Activated CD4-positive, alpha-beta T cell treated with anti-CD3 and anti-CD28 coated beads, Interleukin-2, Interleukin-4, amounts not matched to agents 100 ng/mL and 50 ng/mL, durations not matched to agents 16 hours and 8 hours (primary cell): ENCODE data around the gene TEFM.
A peak's percentile ranks its signal among the peaks of the same experiment; 100 is the strongest.
"Not testable (repeated sequence)": the region's sequence is repeated elsewhere in the genome, so short reads cannot be mapped to it uniquely, and the experiment has no call there.

Experiments
- DNase-seq: peaks from one replicate; pipeline ENCODE4 v3.0.0-alpha.2; 2020; ENCODE audit warnings: low spot score

TEFM gene, protein sequence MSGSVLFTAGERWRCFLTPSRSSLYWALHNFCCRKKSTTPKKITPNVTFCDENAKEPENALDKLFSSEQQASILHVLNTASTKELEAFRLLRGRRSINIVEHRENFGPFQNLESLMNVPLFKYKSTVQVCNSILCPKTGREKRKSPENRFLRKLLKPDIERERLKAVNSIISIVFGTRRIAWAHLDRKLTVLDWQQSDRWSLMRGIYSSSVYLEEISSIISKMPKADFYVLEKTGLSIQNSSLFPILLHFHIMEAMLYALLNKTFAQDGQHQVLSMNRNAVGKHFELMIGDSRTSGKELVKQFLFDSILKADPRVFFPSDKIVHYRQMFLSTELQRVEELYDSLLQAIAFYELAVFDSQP

DNA sequence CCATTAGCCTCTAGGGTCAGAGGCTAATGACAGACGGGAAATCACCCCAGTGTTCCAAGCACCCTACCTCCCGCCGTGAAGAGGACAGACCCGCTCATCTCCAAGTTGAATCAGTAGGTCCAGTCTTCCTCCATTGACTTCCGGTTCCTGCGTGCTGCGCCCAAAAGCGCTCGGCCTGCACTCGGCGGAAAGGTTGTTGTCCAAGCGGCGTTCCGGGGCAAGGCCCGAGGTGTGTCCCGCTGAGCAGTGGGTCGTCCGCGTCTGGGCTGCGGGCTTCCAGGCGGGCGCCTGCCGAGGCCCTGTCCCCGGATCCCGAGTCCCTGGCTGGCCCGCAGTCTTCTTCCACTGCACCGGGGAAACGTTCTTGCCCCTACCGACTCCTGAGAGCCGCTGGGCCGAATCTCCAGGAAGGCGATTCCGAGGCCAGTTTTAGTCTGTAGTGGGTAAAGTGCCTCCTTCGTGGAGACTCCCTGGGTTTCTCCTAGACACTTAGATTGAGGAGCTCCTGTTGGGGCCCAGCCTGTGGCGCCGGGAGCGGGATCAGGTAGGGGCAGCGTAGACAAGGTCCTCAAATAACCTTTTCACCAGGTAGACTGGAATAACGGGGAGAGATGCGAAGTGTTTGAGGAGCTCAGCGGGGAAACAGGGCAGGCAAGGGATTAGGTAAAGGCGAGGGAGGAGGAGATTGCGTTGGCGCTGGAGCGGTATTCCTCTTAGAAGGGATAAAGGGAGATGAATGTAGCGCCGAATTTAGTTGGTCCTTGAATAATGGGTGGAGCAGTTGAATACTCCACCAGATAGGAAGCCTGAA, at the start of gene TEFM:
TSS of gene TEFM (minus strand) at position 138 of the 811 bp plus-strand sequence. CDS start at position 98, 40 bp downstream.
- peak; percentile 94 for DNase-seq

DNA sequence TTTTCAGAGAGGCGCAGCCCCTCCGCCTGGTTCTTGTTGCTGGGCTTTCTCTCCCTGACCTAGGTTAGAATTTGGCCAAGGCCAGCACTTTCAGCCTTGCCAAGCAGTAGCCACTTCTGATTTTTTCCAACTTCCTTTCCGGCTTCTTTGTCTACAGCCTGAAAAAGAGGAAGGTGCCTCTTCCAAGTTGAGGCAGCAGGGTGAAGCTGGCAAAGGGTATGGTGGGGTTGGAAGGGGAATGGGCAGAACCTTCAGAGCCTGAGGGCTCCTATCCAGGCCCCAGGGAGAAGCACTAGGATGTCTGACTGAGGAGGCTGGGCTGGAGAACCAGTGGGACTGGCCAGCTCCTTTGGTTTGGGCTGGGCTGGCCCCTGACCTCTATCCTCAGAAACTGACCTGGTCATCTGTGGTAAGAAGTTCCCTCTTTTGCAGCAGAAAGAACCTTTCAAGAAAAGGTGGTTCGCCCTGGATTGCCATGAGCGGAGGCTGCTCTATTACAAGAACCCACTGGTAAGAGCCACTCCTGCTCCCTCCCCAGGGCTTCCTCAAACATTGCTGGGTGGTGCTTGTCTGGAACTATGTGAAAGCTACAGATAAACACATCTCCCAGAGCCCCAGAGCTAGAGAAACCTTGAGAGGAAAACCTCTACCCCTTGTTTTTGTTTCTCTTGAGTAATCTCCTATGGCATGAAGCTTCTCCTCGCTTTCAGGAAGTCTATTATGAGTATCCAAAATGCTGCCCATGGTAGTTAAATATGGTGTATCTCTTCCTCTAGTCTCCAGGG, 48.2 kb upstream of the TEFM start:
- DNase-seq: no peak

DNA sequence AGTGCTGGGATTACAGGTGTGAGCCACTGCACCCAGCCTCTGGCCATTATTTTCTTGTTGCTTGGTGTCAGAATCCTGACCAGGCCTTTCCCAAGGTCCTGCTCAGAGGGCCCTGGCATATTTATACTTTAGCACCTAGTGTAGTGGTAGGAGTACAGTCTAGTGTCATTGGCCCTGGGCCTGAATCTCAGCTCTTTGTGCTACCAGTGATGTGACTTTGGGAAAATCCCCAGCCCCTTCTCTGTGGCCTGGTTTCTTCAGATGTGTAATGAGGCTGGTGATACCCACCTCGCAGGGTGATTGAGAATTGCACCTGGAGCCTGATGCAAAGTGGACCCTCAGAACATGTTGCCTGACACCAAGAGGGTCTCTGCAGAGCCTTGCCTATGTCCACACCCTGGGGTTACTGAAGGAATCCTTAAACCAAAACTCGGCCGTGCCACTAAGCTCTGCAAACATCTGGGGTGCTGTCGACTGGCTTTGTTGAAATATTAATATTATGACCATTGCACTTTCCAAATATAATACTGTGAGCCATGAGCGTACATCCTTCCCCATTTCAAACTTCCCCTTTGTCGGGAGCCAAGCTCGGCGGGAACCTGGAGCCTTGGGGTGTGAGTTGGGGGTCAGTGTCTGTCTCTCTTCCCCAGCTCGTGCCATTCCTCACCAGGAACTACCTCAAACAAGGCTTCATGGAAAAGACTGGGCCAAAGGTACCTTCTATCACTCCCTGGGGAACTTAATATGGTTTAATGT, 46.8 kb upstream of the TEFM start:
- no peak for DNase-seq

DNA sequence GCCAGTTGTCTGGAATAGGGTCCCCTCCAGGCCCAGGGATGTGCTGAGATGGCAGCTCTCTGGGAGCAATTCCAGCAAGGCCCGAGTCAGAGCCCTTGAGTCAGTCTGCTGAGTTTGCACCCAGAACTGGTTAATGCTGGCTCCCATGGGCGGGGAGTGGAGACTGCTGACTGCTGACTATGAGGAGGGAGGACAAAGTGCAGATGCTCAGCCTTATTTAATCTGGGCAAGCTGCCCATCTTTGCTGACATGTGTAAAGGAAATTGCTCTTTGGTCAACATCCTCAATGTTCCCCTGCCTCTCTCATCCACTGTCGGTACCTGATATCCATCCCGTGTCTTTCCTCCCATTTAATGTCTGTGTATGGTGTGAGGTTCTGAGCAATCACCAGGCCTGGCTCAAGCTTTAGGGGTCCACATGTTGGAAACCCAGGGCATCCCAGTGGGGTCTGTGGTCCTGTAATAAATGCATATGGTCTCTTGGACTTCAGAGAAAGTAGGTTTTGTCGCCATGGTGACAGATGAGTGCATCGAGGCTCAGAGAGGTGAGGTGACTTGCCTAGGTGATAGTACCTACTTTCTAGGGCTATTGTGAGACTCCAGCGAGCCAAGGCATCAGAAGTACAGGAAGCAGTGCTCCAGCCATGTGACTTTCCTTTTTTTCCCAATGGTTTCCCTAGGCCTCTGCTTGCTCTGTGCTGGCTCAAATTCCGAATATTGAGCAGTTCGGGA, 44.8 kb upstream of the TEFM start:
- no peak for DNase-seq

DNA sequence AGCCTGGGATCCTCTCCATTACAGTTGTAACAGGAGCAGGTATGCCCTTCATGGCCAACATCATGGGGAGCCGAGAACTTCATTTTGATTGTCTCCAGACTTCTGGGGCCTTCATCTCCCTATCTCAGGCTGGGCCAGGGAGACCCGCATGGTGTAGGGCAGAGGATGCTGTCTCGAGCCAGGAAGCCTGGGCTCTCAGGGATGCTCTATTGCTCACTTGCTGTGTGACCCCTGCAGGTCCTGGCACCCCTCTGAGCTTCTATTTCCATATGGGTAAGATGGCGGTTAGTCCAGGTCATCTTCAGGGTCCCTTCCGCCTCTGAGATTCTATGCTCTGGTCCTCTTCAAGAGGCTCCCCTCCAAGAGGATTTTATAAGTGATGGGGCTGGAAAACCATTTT, 44.2 kb upstream of the TEFM start:
- DNase-seq: no peak

DNA sequence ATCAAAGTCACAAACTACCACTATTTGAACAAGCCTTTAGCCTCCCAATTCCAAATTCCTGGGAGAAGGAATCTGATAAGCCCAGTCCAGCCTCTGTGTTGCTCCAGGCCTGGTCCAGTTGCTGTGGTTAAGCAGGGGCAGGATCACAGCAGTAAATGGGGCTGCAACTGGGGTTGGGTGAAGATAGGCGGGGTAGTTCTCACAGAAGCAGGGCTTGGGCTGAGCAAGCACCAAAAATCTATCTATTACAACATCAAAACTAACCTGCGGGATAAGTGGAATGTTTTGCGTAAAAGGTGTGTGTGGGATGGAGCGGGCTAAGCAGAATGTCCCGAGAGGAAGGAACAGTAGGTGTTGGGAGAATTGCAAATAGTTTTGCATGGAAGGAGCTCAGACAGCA, 41.8 kb upstream of the TEFM start:
- no peak for DNase-seq

DNA sequence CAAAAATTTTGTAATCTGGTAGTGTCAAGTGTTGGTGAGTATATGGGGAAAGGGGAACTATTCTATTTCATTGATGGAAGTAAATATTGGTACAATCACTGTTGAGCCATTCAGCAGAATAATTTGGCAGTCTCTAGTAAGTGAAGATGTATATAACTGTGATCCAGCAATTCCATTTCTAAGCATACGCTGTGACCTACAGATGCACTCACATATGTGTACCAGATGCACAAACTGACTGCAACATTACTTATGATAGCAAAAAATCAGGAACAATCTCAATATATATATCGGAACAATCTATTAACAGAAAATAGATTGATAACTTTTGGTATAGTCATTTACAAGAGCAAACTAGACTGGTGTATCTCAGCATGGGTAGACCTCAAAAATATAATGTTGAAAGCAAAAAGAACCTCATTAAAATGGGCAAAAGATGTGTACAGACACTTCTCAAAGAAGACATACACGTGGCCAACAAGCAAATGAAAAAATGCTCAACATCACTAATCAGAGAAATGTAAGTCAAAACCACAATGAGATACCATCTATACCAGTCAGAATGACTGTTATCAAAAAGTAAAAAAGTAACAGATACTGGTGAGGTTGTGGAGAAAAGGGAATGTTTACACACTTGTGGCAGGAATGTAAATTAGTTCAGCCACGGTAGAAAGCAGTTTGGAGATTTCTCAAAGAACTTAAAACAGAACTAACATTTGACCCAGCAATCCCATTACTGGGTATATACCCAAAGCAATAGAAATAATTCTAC, 36.5 kb upstream of the TEFM start:
- peak; percentile 11 for DNase-seq

DNA sequence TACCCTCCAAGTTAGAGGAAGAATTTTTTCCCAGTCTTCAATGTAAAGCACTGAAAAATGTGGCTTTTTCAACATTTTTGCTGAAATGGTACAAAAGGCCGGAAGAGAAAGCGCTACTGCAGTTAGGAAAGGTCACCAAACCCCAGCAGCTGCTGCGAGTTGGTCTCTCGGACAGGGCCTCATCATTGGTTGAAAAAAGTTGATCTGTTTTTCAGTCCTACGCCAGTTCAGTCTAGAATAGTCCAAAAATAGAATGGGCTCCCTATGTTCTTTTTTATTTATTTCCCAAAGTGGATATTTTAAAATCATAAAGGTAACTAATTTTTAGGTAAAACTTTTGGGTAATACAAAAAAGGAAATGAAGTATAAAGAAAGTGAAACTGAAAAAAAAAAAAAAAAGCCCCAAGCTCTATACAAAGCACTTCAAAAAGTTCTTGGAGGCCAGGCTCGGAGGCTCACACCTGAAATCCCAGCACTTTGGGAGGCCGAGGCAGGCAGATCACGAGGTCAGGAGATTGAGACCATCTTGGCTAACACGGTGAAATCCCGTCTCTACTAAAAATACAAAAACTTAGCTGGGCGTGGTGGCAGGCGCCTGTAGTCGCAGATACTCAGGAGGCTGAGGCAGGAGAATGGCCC, 33.1 kb upstream of the TEFM start:
- peak; percentile 9 for DNase-seq

DNA sequence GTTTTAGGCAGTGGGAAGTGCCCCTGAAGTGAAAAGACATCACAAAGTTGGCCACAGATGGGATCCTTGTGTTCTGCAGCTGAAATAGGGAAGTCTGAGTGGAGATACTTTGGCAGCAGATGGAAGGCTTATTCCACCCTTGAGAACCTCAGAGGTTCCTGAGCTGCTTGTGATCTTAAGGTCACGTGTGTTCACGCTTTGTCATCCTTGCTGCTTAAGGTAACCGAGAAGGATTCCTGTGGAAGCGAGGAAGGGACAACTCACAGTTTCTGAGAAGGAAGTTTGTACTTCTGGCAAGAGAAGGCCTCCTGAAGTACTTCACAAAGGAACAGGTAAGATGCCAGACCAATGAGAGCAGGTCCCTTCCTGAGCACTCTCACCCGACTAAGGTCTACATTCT, 27.9 kb upstream of the TEFM start:
- no peak for DNase-seq

DNA sequence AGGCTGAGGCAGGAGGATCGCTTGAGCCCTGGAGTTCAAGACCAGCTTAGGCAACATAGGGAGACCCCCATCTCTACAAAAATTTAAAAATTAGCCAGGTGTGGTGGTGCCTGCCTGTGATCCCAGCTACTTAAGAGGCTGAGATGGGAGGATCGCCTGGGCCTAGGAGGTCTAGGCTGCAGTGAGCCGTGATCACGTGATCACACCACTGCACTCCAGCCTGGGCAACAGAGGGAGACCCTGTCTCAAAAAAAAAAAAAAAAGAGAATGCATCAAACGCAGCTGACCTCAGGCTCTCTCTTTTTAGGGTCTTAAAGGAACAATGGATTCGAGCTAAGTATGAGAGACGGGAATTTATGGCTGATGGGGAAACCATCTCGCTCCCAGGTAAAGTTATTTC, 25.5 kb upstream of the TEFM start:
- not testable (repeated sequence) for DNase-seq

DNA sequence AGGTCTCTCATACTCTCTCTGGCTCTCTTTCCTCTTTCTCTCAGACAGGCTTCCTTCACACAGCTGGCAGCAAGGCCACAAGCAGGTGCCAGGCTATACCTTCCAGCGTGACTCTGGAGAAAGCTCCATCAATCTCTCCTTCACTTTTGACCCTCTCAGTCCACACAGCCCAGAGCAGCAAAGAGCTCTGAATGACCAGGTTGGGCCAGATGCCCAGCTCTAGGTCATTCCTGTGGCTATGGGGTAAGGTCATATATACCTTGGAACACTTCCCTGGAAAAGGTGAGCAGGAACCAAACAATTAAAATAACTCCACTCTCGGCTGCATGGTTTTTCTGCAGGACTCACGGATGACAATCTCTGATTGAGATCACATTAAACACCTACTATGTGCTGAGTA, 24.5 kb upstream of the TEFM start:
- DNase-seq: no peak

DNA sequence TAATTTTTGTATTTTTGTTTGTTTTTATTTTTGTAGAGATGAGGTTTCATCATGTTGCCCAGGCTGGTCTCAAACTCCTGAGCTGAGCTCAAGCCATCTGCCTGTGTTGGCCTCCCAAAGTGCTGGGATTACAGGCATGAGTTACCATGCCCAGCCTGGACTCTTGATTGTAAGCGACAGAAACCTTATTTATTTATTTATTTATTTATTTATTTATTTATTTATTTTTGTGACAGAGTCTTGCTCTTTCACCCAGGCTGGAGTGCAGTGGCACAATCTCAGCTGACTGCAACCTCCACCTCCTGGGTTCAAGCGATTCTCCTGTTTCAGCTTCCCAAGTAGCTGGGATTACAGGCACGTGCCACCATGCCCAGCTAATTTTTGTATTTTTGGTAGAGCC, 23.8 kb upstream of the TEFM start:
- DNase-seq: not testable (repeated sequence)

DNA sequence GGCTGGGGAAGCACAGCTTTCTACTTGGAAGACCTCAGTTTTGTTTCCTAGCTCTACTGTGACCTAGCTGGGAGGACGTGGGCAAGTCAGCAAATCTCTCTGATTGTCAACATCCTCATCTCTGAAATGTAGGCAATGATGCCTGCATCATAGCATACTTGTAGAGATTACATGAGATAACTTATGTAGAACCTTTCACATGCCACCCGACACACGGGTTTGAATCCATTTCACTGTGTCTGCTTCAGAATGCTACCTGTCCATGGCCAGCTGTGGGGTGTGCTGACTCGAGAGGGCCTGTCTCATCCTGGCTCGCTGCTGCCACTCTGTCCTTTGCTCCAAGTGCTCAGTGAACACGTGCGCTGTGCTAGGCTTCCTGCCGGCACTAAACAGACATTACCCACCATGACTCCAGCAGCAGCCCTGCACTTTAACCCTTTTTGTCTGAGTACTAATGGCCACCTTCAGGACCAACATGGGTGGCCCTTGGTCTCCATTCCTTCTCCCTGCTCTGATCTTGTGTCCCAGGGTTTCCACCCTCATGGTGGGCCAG, 23.1 kb upstream of the TEFM start:
- DNase-seq: no peak

DNA sequence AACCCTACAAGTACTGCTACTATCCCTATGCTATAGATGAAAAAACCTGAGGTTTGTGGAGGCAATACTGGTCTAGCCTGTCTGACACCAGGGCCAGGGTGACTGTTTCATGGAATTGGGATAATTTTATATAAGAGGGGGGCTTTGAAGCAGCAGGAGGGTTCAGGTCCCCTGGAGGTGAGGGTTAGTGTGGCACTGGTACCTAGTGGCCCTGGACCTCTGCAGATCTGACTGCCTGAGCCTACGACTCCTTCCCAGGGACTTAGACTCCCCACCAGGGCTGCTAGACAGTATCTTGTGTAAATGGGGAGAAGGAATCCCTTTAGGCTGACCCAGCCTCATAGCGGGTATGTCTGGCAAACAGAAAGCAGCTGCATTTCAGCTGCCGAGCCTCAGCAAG, 22.5 kb upstream of the TEFM start:
- DNase-seq: no peak

DNA sequence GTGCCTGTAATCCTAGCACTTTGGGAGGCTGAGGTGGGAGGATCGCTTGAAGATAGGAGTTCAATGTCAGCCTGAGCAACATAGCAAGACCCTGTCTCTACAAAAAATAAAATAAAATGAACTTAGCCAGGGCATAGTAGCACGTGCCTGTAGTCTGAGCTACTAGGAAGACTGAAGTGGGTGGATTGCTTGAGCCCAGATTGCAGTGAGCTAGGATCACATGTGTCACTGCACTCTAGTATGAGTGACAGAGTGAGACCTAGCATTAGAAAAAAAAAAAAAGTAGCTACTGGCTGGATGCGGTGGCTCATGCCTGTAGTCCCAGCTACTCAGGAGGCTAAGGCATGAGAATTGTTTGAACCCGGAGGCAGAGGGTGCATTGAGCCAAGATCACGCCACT, 21.7 kb upstream of the TEFM start:
- DNase-seq: no peak

DNA sequence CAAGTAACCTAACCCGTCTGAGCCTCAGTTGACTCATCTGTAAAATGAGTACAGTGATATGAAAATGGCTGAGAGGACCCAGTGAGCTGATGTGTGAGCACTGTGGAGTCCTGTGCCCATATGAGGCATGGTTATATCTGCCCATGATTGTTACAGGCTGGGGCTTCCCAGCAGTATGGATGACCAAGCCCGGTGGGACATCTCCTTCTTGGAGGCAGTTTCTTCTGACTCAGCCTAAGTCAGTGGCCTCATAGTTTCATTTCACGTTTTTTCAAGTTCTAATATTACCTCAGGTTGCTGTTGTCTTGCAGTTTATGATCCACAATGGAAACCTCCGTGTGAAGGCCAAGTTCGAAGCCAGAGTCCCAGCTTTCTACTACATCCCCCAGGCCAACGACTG, 20.5 kb upstream of the TEFM start:
- DNase-seq: no peak

DNA sequence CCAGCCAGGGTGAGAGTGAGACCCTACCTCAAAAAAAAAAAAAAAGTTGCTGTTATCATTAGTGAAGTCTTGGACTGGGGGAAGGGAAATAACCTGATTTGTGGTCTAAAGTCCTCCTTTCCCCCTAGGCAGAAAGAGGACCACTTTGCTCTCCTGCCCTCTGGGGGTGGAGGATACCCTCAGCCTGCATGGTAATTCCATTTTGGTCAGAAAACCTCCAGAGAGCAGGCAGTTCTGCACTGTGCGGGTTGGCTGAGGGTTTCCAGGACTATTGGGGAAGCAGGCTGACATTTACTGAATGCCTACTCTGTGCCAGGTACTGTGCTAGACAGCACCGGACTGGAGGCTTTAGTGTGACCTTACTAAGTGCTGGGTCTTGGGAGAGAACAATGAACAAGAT, 18.3 kb upstream of the TEFM start:
- no peak for DNase-seq

DNA sequence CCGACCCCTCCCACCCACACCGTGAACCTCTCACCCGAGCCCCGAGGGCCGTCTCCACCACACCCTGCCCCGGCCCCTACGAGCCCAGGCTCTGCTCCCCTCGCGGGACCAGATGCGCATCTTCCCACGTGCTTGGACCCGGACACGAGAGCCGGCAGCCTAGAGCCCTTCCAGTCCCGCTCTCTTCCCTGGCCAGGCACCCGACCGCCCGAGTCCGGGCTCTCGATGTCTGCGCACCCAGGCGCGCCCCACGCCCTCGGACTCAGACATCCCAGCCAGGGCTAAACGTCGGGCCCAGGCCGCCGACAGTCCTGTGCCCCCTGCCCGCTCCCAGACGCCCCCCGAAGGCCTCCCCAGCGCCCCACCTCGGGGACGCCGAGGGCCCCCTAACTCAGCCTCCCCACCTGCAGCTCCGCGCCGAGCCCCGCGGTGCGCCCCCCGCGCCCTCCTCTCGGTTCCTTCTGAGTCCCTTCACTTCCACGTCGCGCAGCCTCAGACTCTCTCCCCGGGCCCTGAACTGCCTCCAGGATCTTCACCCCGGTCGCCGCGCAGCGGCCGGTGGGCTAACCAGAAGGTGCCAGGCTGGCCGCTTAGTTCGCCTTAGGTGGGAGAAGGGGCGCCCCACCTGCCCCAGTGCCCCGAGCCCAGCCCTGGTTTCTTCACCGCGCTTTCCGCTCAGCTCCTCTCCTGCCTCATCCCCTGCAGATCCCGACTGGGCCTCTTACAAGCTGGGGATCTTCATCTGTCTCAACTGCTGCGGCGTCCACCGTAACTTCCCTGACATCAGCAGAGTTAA, 16.4 kb upstream of the TEFM start:
- no peak for DNase-seq
